Activated naive CD4-positive, alpha-beta T cell treated with anti-CD3 and anti-CD28 coated beads, Interleukin-2, amount 50 U/mL, for 24 hours (primary cell): ENCODE measurements around the gene NFATC2.
"Not testable (repeated sequence)": the region's sequence is repeated elsewhere in the genome, so short reads cannot be mapped to it uniquely, and the experiment has no call there.

Experiments used
- H3K27ac Mint-ChIP-seq: one replicate; pipeline ENCODE4 v1.8.0; 2021; ENCODE audit warnings: mild to moderate bottlenecking, mixed read lengths
- H3K27me3 Mint-ChIP-seq: one replicate; pipeline ENCODE4 v1.8.0; 2021; ENCODE audit warnings: mixed read lengths
- H3K36me3 Mint-ChIP-seq: one replicate; pipeline ENCODE4 v1.8.0; 2021; ENCODE audit warnings: mixed read lengths
- H3K4me1 Mint-ChIP-seq: one replicate; pipeline ENCODE4 v1.8.0; 2021; ENCODE audit warnings: mixed read lengths
- H3K4me3 Mint-ChIP-seq: one replicate; pipeline ENCODE4 v1.8.0; 2021; ENCODE audit warnings: mild to moderate bottlenecking, mixed read lengths
- H3K9me3 Mint-ChIP-seq: one replicate; pipeline ENCODE4 v1.8.0; 2021; ENCODE audit warnings: mixed read lengths

The NFATC2 gene

DNA sequence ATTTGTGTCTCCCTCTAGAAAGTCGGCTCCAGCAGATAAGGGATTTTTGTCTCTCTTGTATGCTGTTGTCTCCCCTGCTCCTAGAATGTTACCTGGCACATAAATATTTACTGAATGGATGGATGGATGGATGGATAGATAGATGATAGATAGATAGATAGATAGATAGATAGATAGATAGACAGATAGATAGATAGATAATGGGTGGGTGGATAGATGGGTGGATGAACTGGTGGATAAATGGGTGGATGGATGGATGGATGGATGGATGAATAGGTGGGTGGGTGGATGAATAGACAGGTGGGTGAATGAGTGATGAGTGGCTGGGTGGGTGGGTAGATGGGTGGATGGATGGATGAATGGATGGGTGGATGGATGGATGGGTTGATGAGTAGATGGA, 185.0 kb downstream of the NFATC2 start:
- H3K27me3 Mint-ChIP-seq, result no peaks in the 10 kb centered on the region
- no peak overlapping the region for H3K27ac Mint-ChIP-seq
- H3K4me1 Mint-ChIP-seq, result no peaks in the 10 kb centered on the region
- H3K36me3 Mint-ChIP-seq, result no peaks in the 10 kb centered on the region
- no peak overlapping the region for H3K4me3 Mint-ChIP-seq
- H3K9me3 Mint-ChIP-seq, result no peaks in the 10 kb centered on the region

DNA sequence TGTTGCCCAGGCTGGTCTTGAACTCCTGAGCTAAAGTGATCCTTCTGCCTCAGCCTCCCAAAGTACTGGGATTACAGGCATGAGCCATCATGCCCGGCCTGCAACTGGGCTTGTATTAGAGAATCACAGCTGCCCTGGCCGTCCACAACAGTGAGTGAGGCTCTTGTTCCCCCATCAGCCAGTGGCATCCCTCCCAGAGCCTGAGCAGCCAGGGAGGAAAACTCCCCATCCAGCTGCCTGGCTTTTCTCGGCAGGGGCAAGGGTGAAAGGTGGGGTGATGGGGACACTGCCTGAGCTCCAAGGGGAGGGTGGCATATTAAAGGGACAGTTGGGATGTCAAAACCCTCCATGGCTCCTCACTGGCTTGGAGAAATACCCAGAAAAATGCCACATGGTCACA, 185.6 kb downstream of the NFATC2 start:
- H3K4me1 Mint-ChIP-seq, result no peaks in the 10 kb centered on the region

GRCh38 chr20:51354769-51355319, 187.7 kb downstream of the NFATC2 start:
- Mint-ChIP-seq H3K9me3 (no peaks in the 10 kb centered on the region), H3K4me3 (no peak overlapping the region), H3K27me3 (no peaks in the 10 kb centered on the region), H3K36me3 (no peaks in the 10 kb centered on the region), H3K27ac (no peak overlapping the region), H3K4me1 (no peaks in the 10 kb centered on the region)

More for the DNA sequence above, 185.6 kb downstream of the NFATC2 start:
- Mint-ChIP-seq H3K36me3 (no peaks in the 10 kb centered on the region), H3K27me3 (no peaks in the 10 kb centered on the region), H3K27ac (no peak overlapping the region), H3K4me3 (no peak overlapping the region), H3K9me3 (no peaks in the 10 kb centered on the region)

GRCh38 chr20:51354191-51354768, 188.2 kb downstream of the NFATC2 start:
- no peak overlapping the region for H3K4me3 Mint-ChIP-seq
- H3K27me3 Mint-ChIP-seq, result no peaks in the 10 kb centered on the region
- H3K9me3 Mint-ChIP-seq, result no peaks in the 10 kb centered on the region
- no peaks in the 10 kb centered on the region for H3K36me3 Mint-ChIP-seq
- no peaks in the 10 kb centered on the region for H3K4me1 Mint-ChIP-seq
- H3K27ac Mint-ChIP-seq, result no peak overlapping the region

- no peaks in the 10 kb centered on the region for H3K4me1 Mint-ChIP-seq
- no peak overlapping the region for H3K27ac Mint-ChIP-seq
- no peaks in the 10 kb centered on the region for H3K27me3 Mint-ChIP-seq
- H3K4me3 Mint-ChIP-seq, result no peak overlapping the region
- no peaks in the 10 kb centered on the region for H3K9me3 Mint-ChIP-seq
- no peaks in the 10 kb centered on the region for H3K36me3 Mint-ChIP-seq
These were observed 189.0 kb downstream of the NFATC2 start for GRCh38 chr20:51353491-51353890.

DNA sequence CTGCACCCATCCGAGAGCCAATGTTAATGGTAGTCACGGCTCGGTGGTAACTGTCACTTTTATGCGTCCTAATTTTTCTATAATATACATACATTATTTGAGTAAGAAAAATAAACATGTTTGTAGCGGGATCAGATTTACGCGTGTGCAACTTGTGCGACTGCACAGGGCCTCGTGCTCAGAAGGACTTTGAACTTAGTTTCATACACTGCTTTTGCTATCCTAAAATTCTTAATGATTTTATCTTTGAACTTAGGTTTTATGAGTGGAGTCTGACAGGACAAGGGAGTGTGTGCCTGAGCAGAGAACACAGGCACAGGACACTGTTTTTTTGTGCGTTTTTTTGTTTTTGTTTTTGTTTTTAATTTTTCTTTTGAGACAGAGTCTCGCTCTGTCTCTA, 189.7 kb downstream of the NFATC2 start:
- Mint-ChIP-seq H3K4me3 (no peak overlapping the region), H3K36me3 (no peaks in the 10 kb centered on the region), H3K27ac (no peak overlapping the region), H3K27me3 (no peaks in the 10 kb centered on the region), H3K4me1 (no peaks in the 10 kb centered on the region), H3K9me3 (no peaks in the 10 kb centered on the region)

DNA sequence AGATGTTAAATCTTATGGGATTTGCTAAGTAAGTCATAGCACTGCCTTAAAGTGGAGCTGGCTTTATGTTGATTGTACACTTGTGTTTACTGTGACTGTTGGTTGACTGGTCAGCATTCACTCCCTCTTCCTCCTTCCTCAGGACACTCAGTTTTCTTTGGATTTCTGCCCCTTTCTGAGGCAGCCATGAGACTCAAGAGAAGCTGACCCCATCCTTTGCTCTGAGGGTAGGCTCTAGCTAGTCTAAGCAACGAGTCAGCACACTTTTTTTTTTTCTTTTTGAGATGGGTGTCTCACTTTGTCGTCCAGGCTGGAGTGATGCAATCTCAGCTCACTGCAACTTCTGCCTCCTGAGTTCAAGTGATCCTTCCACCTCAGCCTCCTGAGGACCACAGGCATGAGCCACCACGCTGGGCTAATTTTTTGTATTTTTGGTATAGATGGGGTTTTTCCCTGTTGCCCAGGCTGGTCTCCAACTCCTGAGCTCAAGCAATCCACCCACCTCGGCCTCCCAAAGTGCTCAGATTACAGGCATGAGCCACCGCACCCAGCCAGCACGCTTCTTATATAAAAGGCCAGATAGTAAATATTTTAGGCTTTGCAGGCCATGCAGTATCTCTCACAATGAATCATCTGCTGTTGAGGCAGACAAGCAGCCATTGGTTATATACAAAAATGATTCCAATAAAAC, 191.4 kb downstream of the NFATC2 start:
- Mint-ChIP-seq H3K27me3 (no peaks in the 10 kb centered on the region), H3K4me1 (no peaks in the 10 kb centered on the region), H3K36me3 (no peaks in the 10 kb centered on the region), H3K27ac (no peak overlapping the region), H3K9me3 (no peaks in the 10 kb centered on the region), H3K4me3 (no peak overlapping the region)

DNA sequence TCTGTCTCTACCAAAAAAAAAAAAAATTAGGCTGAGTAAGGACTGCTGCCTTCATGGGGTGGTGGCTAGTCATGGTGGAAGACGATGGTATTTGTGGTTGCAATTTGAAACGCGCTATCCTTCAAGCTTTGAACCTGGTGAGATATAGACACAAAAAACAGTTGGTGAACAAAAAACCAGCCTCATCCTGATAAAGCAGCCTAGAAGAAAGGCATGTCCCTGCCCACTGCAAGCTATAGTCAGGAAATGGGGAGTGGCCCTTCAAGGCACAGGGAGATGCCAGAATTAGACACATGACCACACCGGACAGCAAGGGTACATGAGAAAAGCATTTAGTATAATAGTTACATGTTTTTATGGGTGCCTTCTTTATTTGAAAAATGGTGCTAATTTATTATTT, 193.6 kb downstream of the NFATC2 start:
- Mint-ChIP-seq H3K27ac (no peak overlapping the region), H3K4me1 (no peaks in the 10 kb centered on the region), H3K27me3 (no peaks in the 10 kb centered on the region), H3K36me3 (peaks cover under 1% of the 10 kb centered on the region), H3K4me3 (no peak overlapping the region), H3K9me3 (no peaks in the 10 kb centered on the region)

DNA sequence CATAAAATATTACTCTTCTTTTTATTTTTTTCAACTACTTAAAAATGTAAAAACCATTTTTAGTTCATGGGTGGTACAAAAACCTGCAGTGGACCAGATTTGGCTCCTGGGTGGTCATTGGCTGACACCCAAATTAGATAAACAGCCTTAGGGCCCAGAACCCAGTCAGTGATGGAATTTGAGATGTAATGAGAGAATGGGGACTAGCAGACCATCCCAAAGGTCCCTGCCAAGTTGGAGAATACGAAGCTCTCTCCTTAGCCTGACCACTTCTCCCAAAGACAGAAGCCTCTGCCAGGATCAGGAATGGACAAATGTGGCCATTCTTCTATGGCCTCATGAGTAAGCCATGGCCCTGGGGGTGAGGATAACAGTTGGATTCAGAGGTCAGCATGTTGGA, 194.7 kb downstream of the NFATC2 start:
- Mint-ChIP-seq H3K9me3 (peaks cover 4% of the 10 kb centered on the region), H3K27me3 (peaks cover 4% of the 10 kb centered on the region), H3K4me1 (no peaks in the 10 kb centered on the region), H3K36me3 (peaks cover 7% of the 10 kb centered on the region), H3K27ac (no peak overlapping the region), H3K4me3 (no peak overlapping the region)

GRCh38 chr20:51346686-51347485, 195.6 kb downstream of the NFATC2 start:
- Mint-ChIP-seq H3K9me3 (peaks cover 5% of the 10 kb centered on the region), H3K4me3 (no peak overlapping the region), H3K4me1 (no peaks in the 10 kb centered on the region), H3K27ac (no peak overlapping the region), H3K27me3 (peaks cover 5% of the 10 kb centered on the region), H3K36me3 (peaks cover 8% of the 10 kb centered on the region)

DNA sequence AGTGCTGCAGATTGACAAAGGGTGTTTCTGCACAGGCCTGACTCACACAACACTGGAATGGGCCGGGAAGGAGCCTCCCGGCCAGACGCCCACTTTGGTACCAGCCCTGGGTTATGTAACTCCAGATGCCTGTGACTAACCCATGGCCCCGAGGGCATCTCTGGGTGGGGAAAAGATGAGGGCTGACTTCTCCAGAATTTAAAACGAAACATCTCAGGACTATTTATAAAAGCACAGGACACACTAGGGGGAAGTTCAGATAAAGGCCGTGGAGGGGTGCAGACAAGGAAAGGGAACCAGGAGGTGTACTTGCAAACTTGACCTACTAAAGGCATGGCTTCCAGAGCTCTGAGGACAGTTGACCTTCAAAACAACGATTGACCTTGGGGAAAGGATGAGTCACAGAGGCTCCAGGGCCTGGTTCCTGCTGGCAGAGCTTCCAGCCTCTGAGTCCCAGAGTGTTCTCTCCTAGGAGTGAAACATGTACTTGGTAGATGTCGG, 196.9 kb downstream of the NFATC2 start:
- no peak overlapping the region for H3K4me3 Mint-ChIP-seq
- H3K36me3 Mint-ChIP-seq, result peaks cover 8% of the 10 kb centered on the region
- H3K9me3 Mint-ChIP-seq, result peaks cover 5% of the 10 kb centered on the region
- H3K27ac Mint-ChIP-seq, result no peak overlapping the region
- H3K27me3 Mint-ChIP-seq, result peaks cover 5% of the 10 kb centered on the region
- no peaks in the 10 kb centered on the region for H3K4me1 Mint-ChIP-seq

DNA sequence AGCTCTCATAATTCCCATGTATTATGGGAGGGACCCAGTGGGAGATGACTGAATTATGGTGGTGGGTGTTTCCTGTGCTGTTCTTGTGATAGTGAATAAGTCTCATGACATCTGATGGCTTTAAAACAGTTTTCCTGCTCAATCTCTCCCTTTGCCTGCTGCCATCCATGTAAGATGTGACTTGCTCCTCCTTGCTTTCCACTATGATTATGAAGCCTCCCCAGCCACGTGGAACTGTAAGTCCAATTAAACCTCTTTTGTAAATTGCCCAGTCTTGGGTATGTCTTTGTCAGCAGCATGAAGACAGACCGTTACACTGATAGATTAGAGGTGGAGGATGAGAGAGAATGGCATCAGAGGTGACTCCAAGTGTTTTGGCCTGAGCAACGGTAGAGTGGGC, 198.7 kb downstream of the NFATC2 start:
- H3K9me3 Mint-ChIP-seq, H3K36me3 Mint-ChIP-seq, H3K27ac Mint-ChIP-seq, H3K4me3 Mint-ChIP-seq, H3K4me1 Mint-ChIP-seq, H3K27me3 Mint-ChIP-seq: not testable (repeated sequence)

DNA sequence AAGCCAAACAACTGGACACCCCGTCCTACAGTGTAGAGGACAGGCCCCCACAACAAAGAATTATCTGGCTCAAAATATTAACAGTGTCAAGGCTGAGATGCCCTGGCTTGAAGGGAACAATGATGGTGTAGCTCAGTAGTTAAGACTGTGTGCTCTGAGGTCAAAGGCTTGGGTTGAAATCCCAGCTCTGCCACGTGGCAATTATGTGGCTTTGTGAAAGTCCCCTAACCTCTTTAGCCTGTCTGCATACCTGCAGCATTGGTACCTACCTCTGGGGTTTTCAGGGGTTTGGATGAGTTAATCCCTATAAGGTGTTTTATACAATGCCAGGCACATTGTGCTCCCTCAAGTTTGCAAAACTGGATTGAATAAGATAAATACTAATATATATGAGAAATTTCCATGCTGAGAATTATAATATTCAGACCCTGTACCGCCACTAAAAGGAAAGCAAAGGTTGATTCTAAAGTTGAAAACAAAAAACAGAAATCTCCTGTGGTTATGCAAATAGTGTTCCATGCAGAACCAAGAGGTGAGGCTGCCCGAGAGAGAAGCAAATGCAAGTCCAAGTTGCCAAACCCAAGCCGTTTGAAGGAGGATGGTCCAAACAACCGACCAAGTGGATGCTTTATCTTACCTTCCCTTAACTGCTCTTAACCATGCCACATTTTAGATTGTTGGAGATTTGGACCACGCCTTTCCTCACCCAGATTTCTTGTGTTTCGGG, 199.8 kb downstream of the NFATC2 start:
- no peak overlapping the region for H3K4me3 Mint-ChIP-seq
- peaks cover 5% of the 10 kb centered on the region for H3K27me3 Mint-ChIP-seq
- H3K36me3 Mint-ChIP-seq, result peaks cover 8% of the 10 kb centered on the region
- H3K27ac Mint-ChIP-seq, result no peak overlapping the region
- H3K9me3 Mint-ChIP-seq, result peaks cover 5% of the 10 kb centered on the region
- no peaks in the 10 kb centered on the region for H3K4me1 Mint-ChIP-seq

GRCh38 chr20:51341581-51341980, 200.9 kb downstream of the NFATC2 start:
- H3K4me1 Mint-ChIP-seq, result no peaks in the 10 kb centered on the region
- peaks cover 5% of the 10 kb centered on the region for H3K9me3 Mint-ChIP-seq
- H3K27ac Mint-ChIP-seq, result no peak overlapping the region
- H3K4me3 Mint-ChIP-seq, result no peak overlapping the region
- H3K36me3 Mint-ChIP-seq, result peaks cover 8% of the 10 kb centered on the region
- peaks cover 5% of the 10 kb centered on the region for H3K27me3 Mint-ChIP-seq

DNA sequence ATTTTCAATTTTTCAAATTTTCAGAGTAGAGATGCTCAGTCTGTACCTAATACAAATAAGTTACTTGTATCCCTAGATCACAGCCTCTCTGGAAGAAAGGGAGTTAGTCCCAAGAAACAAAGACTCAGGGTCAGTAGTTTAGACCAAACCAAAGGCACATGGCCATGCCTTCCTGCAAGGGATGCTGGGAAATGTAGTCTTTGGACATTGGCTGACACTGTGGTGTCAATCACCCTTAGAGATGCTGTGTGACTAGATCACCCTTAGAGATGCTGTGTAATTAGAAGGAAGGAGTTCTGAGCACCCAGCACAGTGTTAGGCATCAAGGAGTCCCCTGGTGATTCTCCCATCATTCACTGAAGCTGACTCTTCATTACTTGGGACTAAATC, 202.1 kb downstream of the NFATC2 start:
- Mint-ChIP-seq H3K27ac (no peak overlapping the region), H3K9me3 (peaks cover 5% of the 10 kb centered on the region), H3K27me3 (peaks cover 5% of the 10 kb centered on the region), H3K4me3 (no peak overlapping the region), H3K36me3 (peaks cover 8% of the 10 kb centered on the region), H3K4me1 (no peaks in the 10 kb centered on the region)
